ENCODE measurements around the gene TRIM42.

Gene TRIM42

DNA sequence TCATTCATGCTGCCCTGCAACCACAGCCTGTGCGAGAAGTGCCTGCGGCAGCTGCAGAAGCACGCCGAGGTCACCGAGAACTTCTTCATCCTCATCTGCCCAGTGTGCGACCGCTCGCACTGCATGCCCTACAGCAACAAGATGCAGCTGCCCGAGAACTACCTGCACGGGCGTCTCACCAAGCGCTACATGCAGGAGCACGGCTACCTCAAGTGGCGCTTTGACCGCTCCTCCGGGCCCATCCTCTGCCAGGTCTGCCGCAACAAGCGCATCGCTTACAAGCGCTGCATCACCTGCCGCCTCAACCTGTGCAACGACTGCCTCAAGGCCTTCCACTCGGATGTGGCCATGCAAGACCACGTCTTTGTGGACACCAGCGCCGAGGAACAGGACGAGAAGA, 4.7 kb downstream of the TRIM42 start:
- no peak overlapping the region for H3K4me3 ChIP-seq (replicated peaks; ENCODE audit: low read depth, low read length)
- no peaks in the 10 kb centered on the region for H3K36me3 ChIP-seq (ENCODE audit: control insufficient read depth, insufficient read depth, low read length)
- H3K27me3 ChIP-seq (replicated peaks; ENCODE audit: control insufficient read depth, insufficient read depth, low read length) = peaks cover 1% of the 10 kb centered on the region; the same call in 1 of the 2 replicates
- TF ChIP-seq, protein P1, sequence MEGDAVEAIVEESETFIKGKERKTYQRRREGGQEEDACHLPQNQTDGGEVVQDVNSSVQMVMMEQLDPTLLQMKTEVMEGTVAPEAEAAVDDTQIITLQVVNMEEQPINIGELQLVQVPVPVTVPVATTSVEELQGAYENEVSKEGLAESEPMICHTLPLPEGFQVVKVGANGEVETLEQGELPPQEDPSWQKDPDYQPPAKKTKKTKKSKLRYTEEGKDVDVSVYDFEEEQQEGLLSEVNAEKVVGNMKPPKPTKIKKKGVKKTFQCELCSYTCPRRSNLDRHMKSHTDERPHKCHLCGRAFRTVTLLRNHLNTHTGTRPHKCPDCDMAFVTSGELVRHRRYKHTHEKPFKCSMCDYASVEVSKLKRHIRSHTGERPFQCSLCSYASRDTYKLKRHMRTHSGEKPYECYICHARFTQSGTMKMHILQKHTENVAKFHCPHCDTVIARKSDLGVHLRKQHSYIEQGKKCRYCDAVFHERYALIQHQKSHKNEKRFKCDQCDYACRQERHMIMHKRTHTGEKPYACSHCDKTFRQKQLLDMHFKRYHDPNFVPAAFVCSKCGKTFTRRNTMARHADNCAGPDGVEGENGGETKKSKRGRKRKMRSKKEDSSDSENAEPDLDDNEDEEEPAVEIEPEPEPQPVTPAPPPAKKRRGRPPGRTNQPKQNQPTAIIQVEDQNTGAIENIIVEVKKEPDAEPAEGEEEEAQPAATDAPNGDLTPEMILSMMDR (IDR thresholded peaks at IDR 0.05; ENCODE audit: insufficient read depth, low read length, poor library complexity, severe bottlenecking) = no peak
- DNase-seq (ENCODE audit: extremely low read depth, insufficient read length) = no peak

DNA sequence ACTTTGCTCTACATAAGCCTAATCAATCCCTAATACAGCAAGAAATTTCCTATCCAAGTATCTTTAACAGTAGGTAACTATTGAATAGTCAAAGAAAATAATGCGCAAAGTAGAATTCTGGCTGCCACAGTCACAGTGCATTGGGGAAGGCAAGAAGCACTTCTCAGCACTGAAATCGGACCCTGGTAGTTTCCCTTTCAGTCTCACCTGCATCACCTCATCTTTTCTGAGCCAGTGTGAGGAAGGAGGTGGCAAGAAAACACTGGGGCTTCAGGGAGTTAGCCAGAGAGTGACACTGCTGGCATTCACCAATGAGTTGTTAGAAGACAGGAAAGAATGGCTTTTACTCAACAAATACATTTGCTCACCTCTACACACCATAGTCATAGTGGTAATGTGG, 8.3 kb downstream of the TRIM42 start:
- TF ChIP-seq, protein P1 (IDR thresholded peaks at IDR 0.05; ENCODE audit: insufficient read depth, low read length, poor library complexity, severe bottlenecking) = no peak
- no peak for DNase-seq (ENCODE audit: extremely low read depth, insufficient read length)
- no peak overlapping the region for H3K4me3 ChIP-seq (replicated peaks; ENCODE audit: low read depth, low read length)
- H3K36me3 ChIP-seq (ENCODE audit: control insufficient read depth, insufficient read depth, low read length) = no peaks in the 10 kb centered on the region
- H3K27me3 ChIP-seq (replicated peaks; ENCODE audit: control insufficient read depth, insufficient read depth, low read length) = no peaks in the 10 kb centered on the region; the same call in 1 of the 2 replicates

DNA sequence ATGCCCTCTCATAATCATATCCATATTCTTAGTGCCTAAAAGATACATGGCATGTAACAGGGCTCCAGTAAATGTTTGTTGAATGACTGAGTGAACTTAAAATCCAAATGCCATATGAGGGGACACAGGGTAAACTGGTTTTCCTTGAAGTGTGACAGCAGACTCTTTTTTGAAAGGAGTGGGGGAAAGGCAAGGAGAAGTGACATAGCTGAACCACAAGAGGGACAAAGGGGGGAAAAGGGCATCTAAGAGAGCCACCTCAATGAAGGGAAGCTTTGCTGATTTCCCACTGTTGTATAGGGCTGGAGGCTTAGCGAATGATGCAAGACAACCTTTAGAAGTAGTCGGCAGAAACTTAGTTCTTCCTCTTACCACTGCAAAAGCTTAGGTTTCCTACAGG, 9.1 kb downstream of the TRIM42 start:
- Histone ChIP-seq H3K36me3 (ENCODE audit: control insufficient read depth, insufficient read depth, low read length) (no peaks in the 10 kb centered on the region), H3K4me3 (replicated peaks; ENCODE audit: low read depth, low read length) (no peak overlapping the region), H3K27me3 (replicated peaks; ENCODE audit: control insufficient read depth, insufficient read depth, low read length) (no peaks in the 10 kb centered on the region; the same call in 1 of the 2 replicates)
- TF ChIP-seq, protein P1 (IDR thresholded peaks at IDR 0.05; ENCODE audit: insufficient read depth, low read length, poor library complexity, severe bottlenecking) = no peak
- DNase-seq (ENCODE audit: extremely low read depth, insufficient read length) = no peak

DNA sequence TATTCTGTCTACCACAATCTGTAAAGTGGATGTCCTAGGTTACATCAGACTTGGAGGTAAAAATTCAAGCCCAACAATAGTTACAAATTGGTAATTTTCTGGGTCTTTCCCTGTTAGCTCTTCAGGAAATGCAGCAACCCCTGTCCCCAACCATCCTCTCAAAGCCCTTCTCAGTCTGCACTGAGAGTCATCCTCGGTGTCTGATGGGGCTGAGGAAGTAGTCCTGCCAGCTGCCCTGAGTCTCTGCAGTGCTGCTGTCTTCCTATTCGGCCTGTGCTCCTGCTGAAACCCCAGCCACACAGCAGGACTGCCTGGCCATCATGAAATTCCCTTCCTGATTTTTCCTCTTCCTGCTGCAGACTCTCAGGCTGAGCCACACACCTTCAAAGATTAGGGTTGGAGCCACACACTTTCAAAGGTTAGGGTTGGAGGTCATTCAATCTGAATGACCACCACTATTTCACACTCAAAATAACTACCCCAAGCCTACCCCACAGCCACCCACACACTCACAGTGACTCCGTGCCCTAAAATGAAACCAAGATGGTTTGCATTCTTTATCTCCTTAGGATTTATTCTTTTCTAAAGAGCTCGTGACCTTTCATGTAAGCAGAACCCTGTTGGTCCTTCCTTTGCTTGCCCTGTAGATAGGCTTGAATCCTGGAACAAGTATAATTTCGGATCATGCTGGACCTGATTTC, 17.6 kb downstream of the TRIM42 start:
- no peaks in the 10 kb centered on the region for H3K36me3 ChIP-seq (ENCODE audit: control insufficient read depth, insufficient read depth, low read length)
- H3K4me3 ChIP-seq (replicated peaks; ENCODE audit: low read depth, low read length) = no peak overlapping the region
- H3K27me3 ChIP-seq (replicated peaks; ENCODE audit: control insufficient read depth, insufficient read depth, low read length) = no peaks in the 10 kb centered on the region
- no peak for DNase-seq (ENCODE audit: extremely low read depth, insufficient read length)
- TF ChIP-seq, protein P1 (IDR thresholded peaks at IDR 0.05; ENCODE audit: insufficient read depth, low read length, poor library complexity, severe bottlenecking) = no peak

DNA sequence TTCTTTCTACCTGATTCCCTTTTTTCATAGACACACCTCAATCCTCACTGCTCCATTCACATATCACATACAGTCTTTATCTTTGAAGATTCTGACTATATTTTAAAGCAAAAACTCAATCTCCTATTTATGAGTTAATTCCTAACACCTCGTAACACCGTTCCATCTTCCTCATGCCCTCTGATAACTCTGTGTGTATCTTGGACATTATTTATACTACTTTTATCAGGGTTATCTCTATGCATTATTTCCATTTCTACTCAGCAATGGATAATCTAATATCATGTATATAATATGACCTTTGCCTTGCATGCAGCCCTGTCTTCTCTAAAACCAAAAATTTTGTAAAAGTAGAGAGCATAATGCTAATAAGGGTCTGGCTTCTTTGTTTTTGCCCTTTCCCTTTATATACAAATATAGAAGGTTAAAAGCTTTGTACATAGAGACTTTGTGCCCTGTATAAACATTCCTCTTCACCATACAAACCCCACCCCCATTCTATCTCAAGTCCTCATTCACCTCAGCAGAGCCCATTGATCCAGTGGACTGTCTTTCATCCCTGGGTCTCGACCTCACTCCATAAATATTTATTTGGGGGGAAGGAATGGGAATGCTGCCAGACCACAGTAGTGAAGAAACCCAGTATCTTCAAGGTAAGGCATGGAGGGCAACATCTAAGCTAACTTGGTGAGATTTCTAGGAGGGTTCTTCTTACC, 21.8 kb downstream of the TRIM42 start:
- H3K4me3 ChIP-seq (replicated peaks; ENCODE audit: low read depth, low read length) = no peak overlapping the region
- TF ChIP-seq, protein P1 (IDR thresholded peaks at IDR 0.05; ENCODE audit: insufficient read depth, low read length, poor library complexity, severe bottlenecking) = no peak
- H3K36me3 ChIP-seq (ENCODE audit: control insufficient read depth, insufficient read depth, low read length) = no peaks in the 10 kb centered on the region
- no peak for DNase-seq (ENCODE audit: extremely low read depth, insufficient read length)
- H3K27me3 ChIP-seq (replicated peaks; ENCODE audit: control insufficient read depth, insufficient read depth, low read length) = no peaks in the 10 kb centered on the region
